HEK293T (cell line): Measurements from ENCODE around the gene SYCE3.

ENCODE experiments used
- CTCF ChIA-PET: fragments of 350-600 bp; formaldehyde crosslinking; extraction: SDS; loops from one replicate; lab custom pipeline; 2021; ENCODE audit warnings: antibody characterized with exemption, inconsistent platforms; lab: Yijun Ruan, JAX
- POLR2A ChIA-PET: fragments of 350-600 bp; formaldehyde crosslinking; extraction: SDS; loops from one replicate; lab custom pipeline; 2020; ENCODE audit warnings: antibody characterized with exemption, inconsistent platforms; lab: Yijun Ruan, JAX
- DNase-seq: peaks from one replicate; pipeline ENCODE4 v3.0.0; 2012; ENCODE audit warnings: mixed read lengths; ENCODE audit errors: extremely low spot score
- ARNT ChIP-seq: fragments of 450-650 bp; IDR thresholded peaks from 2 replicates; pipeline ENCODE4 v1.6.1; 2017; ENCODE audit warnings: mild to moderate bottlenecking
- BHLHE40 ChIP-seq: fragments of 450-650 bp; IDR thresholded peaks from 2 replicates; pipeline ENCODE4 v1.6.1; 2016; ENCODE audit warnings: mild to moderate bottlenecking, moderate library complexity, borderline replicate concordance
- CTBP1 ChIP-seq: fragments of 450-650 bp; IDR thresholded peaks from 2 replicates; pipeline ENCODE4 v1.6.1; 2016; ENCODE audit warnings: borderline replicate concordance
- ELF4 ChIP-seq: fragments of 450-650 bp; IDR thresholded peaks from 2 replicates; pipeline ENCODE4 v1.6.1; 2017; ENCODE audit warnings: antibody characterized with exemption
- FOXA1 ChIP-seq: fragments of 450-650 bp; IDR thresholded peaks from 2 replicates; pipeline ENCODE4 v1.6.1; 2016; ENCODE audit warnings: mild to moderate bottlenecking
- FOXK2 ChIP-seq: fragments of 450-650 bp; IDR thresholded peaks from 2 replicates; pipeline ENCODE4 v1.6.1; 2016; ENCODE audit warnings: mild to moderate bottlenecking
- FOXM1 ChIP-seq: fragments of 450-650 bp; IDR thresholded peaks from 2 replicates; pipeline ENCODE4 v1.6.1; 2017; ENCODE audit warnings: mild to moderate bottlenecking, borderline replicate concordance
- HDGF ChIP-seq: fragments of 450-650 bp; IDR thresholded peaks from 2 replicates; pipeline ENCODE4 v1.6.1; 2017; ENCODE audit warnings: antibody characterized with exemption, borderline replicate concordance
- L3MBTL2 ChIP-seq: fragments of 450-650 bp; conservative IDR thresholded peaks from 2 replicates; pipeline ENCODE4 v1.6.1; 2016; ENCODE audit warnings: mild to moderate bottlenecking
- LEF1 ChIP-seq: fragments of 450-650 bp; IDR thresholded peaks from 2 replicates; pipeline ENCODE4 v1.6.1; 2017; ENCODE audit warnings: mild to moderate bottlenecking, borderline replicate concordance
- NFRKB ChIP-seq: fragments of 450-650 bp; IDR thresholded peaks from 2 replicates; pipeline ENCODE4 v1.6.1; 2016; ENCODE audit warnings: mild to moderate bottlenecking, moderate library complexity
- SP1 ChIP-seq: fragments of 450-650 bp; IDR thresholded peaks from 2 replicates; pipeline ENCODE4 v1.6.1; 2017
- SUZ12 ChIP-seq: fragments of 450-650 bp; IDR thresholded peaks from 2 replicates; pipeline ENCODE4 v1.6.1; 2016; ENCODE audit warnings: mild to moderate bottlenecking
- TARDBP ChIP-seq: fragments of 450-650 bp; IDR thresholded peaks from 2 replicates; pipeline ENCODE4 v1.6.1; 2016
- ZNF384 ChIP-seq: fragments of 450-650 bp; IDR thresholded peaks from 2 replicates; pipeline ENCODE4 v1.6.1; 2016
- TF ChIP-seq, protein P1 (sequence below): fragments of 450-650 bp; IDR thresholded peaks from 2 replicates; pipeline ENCODE4 v1.6.1; 2016

The SYCE3 gene

DNA sequence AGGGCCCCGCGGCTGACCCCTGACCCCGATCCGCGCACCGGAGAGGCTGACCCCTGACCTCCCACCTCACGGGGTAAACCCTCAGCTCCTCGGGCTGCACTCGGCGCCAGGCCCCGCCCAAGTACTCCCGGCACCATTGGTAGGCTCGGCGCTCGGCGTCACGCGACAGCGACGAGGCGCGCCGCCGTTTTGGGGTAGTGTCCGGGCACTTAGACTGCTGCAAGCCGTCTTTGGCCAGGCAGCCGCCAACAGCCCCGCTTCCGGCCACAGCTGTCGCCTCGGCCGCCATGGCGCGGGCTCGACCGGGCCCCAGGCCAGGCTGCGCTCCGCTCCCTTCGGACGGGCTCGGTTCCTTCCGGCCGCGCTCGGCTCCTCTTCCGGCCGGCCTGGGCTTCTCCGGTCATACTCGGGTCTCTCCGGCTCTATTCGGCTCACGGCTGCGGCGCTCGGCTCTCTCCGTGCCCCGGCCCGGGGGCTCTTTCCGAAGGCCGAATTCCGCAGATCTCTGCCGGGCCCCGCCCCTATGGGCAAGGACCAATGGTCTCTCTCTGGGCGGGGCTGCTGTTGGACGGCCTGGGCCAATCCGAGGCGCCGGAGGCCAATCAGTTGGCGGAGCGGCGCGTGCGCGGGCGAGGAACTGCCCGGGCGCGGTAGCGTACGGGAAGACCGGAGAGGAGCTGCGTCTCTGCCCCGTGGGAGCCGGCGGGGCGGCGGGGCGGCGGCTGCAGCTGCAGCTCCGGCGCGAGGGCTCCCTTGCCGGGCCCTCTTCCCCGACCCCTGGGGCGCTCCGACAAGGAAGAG is 20.0 kb upstream of the SYCE3 start, which contains the start of gene CHKB:
Gene CHKB, minus strand, starts transcription at position 357 of the 801 bp plus-strand sequence. Its CDS starts 68 bp downstream, at position 289.
- POLR2A ChIA-PET, result interaction anchor here (0.6 to 3.0 kb wide), 17 partner anchors 8 to 75 kb away, joined by 3 to 16 read pairs (median 4); partner anchors contain the start of genes ARSA, LMF2, MAPK8IP2 and NCAPH2
- CTCF ChIA-PET, result interaction anchor here (1.0 kb wide), 1 partner anchor 55 kb away, joined by 3 read pairs; no protein-coding TSS in a partner anchor
- TF ChIP-seq FOXA1 (no peak), ELF4 (peak; percentile 25), L3MBTL2 (peak; percentile 55)
- DNase-seq, result peak; percentile 100

DNA sequence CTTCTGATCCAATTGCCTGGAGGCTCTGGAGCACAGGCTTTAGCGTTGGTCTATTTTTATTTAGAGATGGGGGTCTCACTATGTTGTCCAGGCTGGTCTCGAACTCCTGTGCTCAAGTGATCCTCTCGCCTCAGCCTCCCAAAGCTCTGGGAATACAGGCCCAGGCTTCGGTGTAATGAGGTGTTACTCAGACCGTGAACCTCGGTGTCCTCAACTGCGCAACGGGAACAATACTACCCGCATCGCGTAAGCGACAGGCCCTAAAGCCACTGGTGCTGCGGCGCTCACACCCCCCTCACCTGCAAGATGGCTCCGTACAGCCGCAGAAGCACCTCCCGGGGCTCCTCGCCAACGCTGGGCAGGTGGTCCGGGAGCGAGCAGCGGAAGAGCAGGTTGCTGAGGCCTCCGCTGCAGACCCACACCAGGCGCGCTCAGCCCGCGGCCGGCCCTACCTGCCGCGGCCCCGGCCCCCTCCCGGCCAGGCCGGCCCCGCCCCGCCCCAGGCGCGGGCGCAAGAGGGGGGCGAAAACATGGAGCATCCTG is 19.3 kb upstream of the SYCE3 start:
- POLR2A ChIA-PET, result interaction anchor here (1.0 to 3.0 kb wide), 14 partner anchors 10 to 74 kb away, joined by 3 to 16 read pairs (median 5); partner anchors contain the start of genes ARSA, LMF2, NCAPH2 and SCO2
- peak; percentile 28 for DNase-seq
- CTCF ChIA-PET, result no interaction called here
- no peak for TF ChIP-seq ELF4
- peak; percentile 61; the same call in 1 of the 2 replicates for TF ChIP-seq L3MBTL2
- TF ChIP-seq SP1, result no peak

DNA sequence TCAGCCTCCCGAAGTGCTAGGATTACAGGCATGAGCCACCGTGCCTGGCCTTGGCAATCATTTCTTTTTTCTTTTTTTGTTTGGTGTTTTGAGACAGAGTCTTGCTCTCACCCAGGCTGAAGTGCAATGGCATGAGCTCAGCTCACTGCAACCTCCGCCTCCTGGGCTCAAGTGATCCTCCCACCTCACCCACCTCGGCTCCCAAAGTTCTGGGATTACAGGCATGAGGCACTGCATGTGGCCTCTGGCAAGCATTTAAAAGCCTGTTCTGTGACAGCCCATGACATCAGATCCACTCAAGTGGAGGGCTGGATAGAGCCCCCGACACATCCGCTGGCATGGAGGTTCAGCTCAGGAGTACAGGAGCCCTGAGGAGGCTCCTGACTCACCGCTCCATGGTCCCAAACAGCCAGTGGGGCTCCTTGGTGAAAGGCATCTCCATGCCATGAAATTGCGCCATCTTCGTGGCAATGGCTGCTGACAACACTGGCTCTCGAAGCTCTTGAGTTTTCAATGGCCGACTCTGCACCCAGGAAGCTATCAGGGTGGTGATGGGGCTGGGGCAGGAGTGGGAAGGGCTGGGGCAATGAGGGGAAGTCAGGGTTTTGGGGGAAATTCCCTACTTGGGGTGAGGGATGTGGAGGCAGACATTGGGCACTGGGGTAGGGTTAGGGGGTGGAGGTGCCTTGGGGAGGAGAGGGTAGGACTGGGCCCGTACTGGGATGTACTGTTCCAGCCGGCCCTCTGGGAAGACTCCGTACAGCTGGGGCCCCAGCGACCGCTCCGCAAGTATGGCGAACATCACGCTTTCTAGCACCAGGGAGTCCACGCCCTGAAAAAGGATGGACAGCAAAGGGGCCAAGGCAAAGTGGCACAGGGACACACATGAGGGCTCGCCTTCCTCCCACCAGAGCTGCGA is 18.6 kb upstream of the SYCE3 start:
- CTCF ChIA-PET, result no interaction called here
- TF ChIP-seq FOXK2 (no peak), L3MBTL2 (no peak), SUZ12 (no peak), SP1 (no peak), ZNF384 (no peak), LEF1 (no peak), FOXA1 (no peak), CTBP1 (no peak), TARDBP (no peak), HDGF (no peak), ELF4 (no peak), FOXM1 (no peak), BHLHE40 (no peak), NFRKB (no peak), ARNT (no peak)
- TF ChIP-seq, protein P1, sequence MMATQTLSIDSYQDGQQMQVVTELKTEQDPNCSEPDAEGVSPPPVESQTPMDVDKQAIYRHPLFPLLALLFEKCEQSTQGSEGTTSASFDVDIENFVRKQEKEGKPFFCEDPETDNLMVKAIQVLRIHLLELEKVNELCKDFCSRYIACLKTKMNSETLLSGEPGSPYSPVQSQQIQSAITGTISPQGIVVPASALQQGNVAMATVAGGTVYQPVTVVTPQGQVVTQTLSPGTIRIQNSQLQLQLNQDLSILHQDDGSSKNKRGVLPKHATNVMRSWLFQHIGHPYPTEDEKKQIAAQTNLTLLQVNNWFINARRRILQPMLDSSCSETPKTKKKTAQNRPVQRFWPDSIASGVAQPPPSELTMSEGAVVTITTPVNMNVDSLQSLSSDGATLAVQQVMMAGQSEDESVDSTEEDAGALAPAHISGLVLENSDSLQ, result no peak
- POLR2A ChIA-PET, result interaction anchor here (1.0 to 3.0 kb wide), 8 partner anchors 9 to 55 kb away, joined by 3 to 16 read pairs (median 4); partner anchors contain the start of gene SYCE3
- no peak for DNase-seq

DNA sequence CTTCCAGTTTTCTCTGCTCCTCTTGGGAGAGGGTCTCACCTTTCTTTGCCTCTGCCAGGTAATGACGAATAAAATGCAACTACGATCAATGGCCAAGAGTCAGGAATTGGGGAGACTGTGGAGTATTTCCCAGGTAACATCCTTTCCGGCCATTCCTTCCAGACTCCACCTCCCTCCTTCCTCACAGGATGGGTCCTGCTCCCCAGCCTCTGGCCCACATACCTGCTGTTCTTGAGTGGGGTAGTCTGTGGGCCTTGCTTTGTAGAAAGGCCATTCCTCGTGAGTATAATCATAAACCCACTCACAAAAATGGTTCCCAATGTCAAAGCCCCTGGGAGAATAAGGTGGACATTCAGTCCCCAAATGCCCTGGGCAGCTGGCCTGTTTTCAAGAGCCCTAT is 17.0 kb upstream of the SYCE3 start:
- DNase-seq, result no peak
- TF ChIP-seq NFRKB (no peak), FOXK2 (no peak), FOXM1 (no peak), L3MBTL2 (no peak), ELF4 (no peak), SUZ12 (no peak), HDGF (no peak), BHLHE40 (no peak), ARNT (no peak), TARDBP (no peak), ZNF384 (no peak)
- TF ChIP-seq, protein P1, result no peak
- CTCF ChIA-PET, result no interaction called here
- POLR2A ChIA-PET, result interaction anchor here (1.2 kb wide), 2 partner anchors 17 to 54 kb away, joined by 3 to 4 read pairs; no protein-coding TSS in a partner anchor

DNA sequence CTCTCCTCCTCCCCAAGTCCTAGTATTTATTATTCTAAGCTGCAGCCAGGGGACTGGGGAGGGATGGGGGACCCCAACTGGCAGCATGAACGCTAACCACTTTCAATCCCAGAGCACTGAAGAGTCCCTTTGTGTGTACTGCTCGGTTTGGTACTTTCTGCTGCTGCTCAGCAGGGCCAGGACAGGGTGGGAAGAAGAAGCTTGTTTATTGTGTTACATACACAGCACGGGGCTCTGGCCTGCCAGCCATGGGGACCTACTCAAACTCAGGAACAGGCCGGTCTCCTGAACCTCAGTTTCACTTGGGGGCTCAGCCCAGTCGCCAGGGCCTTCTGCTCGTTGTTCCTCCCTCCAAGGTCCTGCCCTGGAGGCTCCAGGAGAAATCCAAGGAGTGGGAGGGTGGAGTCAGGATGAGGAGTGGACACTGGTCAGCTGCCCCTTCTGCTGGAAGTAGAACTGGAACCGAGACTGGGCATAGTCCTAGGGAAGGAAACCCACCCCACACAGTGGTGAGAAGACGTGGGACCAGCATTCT is 16.1 kb upstream of the SYCE3 start:
- TF ChIP-seq TARDBP (no peak), BHLHE40 (no peak), CTBP1 (no peak)
- ChIA-PET CTCF (no interaction called here), POLR2A (interaction anchor here (1.0 to 1.3 kb wide), 4 partner anchors 10 to 53 kb away, joined by 3 to 6 read pairs (median 4); no protein-coding TSS in a partner anchor)
- no peak for DNase-seq

DNA sequence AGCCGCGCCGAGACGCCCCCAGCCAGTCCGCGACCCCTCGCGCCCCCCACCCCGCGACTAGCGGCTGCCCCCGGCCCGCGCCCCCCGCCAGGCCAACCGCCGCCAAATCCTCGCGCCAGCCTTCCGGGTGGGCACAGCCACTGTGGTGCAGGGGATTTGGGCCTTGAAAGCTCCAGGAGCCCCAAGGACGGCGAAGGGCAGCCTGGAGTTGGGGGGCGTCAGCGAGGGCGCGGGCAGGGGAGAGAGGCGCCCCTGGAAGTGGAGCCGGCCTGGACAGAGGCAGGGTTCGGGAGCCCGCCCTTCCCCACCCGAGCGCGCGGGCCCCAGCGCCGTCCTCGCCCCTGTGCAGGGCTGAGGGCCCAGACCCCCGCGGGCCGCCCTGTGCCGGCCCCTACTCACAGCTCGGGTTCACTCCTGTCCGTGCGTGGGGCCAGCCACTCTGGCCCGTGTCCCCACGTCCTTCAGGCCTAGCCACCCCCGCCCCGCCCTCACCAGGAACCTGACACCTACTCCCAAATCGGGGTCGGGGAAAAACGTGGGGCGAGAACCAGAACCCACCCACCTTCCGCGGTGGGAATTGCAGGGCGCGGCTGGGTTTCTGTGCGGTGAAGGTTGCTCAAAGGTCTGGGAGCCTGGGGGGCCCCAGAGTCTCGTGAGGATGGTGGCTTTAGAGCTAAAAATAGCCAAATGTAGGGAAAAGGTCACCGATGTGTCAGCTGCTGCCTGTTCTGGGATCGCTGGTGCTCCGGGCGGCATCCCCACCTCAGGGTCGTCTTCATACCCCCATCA is 15.5 kb upstream of the SYCE3 start, which contains the start of gene CPT1B:
Gene CPT1B, minus strand, starts transcription at position 441 of the 789 bp plus-strand sequence. CDS start 512 bp downstream, outside the sequence.
- TF ChIP-seq FOXK2, result no peak
- no peak for TF ChIP-seq NFRKB
- no peak for TF ChIP-seq ELF4
- TF ChIP-seq SP1, result no peak
- TF ChIP-seq LEF1, result no peak
- TF ChIP-seq SUZ12, result no peak
- TF ChIP-seq, protein P1, result no peak
- TF ChIP-seq L3MBTL2, result no peak
- no peak for TF ChIP-seq ARNT
- TF ChIP-seq CTBP1, result no peak
- no peak for TF ChIP-seq FOXA1
- TF ChIP-seq BHLHE40, result no peak
- no peak for TF ChIP-seq HDGF
- no peak for TF ChIP-seq FOXM1
- TF ChIP-seq ZNF384, result no peak
- TF ChIP-seq TARDBP, result no peak
- CTCF ChIA-PET, result no interaction called here
- POLR2A ChIA-PET, result interaction anchor here (1.0 to 1.7 kb wide), 6 partner anchors 9 to 70 kb away, joined by 3 to 6 read pairs (median 3); partner anchors contain the start of genes LMF2 and NCAPH2
- DNase-seq, result no peak
